ENCODE measurements around the gene PATZ1. TPM values are rescaled to one million over a fixed set of nuclear protein-coding genes. Genes with fewer than 3 reads are reported as not detected.
"Not testable (repeated sequence)": the region's sequence is repeated elsewhere in the genome, so short reads cannot be mapped to it uniquely, and the experiment has no call there.

PATZ1 gene
- total RNA-seq, 4 donors from 2014 or later = 9.2 to 38.8 (median 25.1) TPM

DNA sequence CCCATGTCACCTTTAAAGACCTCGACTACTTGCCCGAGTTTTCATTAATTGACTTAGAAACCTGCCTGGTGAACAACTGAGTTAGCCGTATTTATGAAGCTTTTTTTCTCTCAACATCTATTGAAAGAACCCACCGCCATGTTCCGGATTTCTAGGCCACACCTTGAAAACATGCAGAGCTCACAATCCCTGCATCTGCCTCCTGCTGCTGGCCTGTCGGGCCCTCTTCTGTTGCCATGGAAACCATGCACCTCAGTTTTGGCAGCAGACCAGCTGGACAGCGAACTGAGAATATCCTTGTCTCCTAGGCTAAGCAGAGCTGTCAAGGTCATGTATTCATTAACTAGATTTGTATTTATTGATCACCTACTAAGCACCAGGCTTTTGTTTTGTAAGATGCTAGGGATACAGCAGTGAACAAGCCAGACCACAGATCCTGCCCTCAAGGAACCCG is 4.3 kb upstream of the PATZ1 start:
- DNase-seq = no peak

DNA sequence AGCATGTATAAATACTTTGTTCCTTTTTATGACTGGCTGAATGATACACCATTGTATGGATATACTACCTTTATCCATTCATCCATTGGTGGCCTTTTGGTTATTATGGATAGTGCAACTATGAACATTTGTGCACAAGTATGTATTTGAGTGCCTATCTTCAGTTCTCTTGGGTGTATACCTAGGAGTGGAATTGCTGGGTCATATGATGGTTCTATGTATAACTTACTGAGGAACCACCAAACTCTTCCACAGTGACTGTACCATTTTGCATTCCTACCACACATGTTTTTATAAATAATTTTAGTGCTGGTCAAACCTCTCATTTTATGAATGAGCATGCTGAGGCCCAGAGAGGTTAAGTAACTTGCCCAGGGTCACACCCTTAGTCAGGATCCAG is 3.8 kb upstream of the PATZ1 start:
- Histone ChIP-seq H3K9me3 (no peaks in the 10 kb centered on the region), H3K36me3 (no peaks in the 10 kb centered on the region), H3K4me1 (peaks cover 0 to 5% of the 10 kb centered on the region in 2 donors), H3K27me3 (no peaks in the 10 kb centered on the region), H3K27ac (no peak overlapping the region), H3K4me3 (no peak overlapping the region)
- TF ChIP-seq, protein P1, sequence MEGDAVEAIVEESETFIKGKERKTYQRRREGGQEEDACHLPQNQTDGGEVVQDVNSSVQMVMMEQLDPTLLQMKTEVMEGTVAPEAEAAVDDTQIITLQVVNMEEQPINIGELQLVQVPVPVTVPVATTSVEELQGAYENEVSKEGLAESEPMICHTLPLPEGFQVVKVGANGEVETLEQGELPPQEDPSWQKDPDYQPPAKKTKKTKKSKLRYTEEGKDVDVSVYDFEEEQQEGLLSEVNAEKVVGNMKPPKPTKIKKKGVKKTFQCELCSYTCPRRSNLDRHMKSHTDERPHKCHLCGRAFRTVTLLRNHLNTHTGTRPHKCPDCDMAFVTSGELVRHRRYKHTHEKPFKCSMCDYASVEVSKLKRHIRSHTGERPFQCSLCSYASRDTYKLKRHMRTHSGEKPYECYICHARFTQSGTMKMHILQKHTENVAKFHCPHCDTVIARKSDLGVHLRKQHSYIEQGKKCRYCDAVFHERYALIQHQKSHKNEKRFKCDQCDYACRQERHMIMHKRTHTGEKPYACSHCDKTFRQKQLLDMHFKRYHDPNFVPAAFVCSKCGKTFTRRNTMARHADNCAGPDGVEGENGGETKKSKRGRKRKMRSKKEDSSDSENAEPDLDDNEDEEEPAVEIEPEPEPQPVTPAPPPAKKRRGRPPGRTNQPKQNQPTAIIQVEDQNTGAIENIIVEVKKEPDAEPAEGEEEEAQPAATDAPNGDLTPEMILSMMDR (IDR thresholded peaks at IDR 0.05) = no peak
- no peak for TF ChIP-seq POLR2A (IDR thresholded peaks at IDR 0.05)
- intact Hi-C loops (cut with DNase I; ENCODE audit: low total_unique reads) = no loop called here
- DNase-seq = no peak

More for the DNA sequence above, 4.3 kb upstream of the PATZ1 start:
- no peak for TF ChIP-seq POLR2A (IDR thresholded peaks at IDR 0.05)
- TF ChIP-seq, protein P1 (IDR thresholded peaks at IDR 0.05) = no peak
- Histone ChIP-seq H3K27ac (no peak overlapping the region), H3K9me3 (no peaks in the 10 kb centered on the region), H3K36me3 (no peaks in the 10 kb centered on the region), H3K4me1 (peaks cover 0 to under 1% of the 10 kb centered on the region in 2 donors), H3K27me3 (no peaks in the 10 kb centered on the region), H3K4me3 (no peak overlapping the region)
- intact Hi-C loops (cut with DNase I; ENCODE audit: low total_unique reads) = no loop called here

DNA sequence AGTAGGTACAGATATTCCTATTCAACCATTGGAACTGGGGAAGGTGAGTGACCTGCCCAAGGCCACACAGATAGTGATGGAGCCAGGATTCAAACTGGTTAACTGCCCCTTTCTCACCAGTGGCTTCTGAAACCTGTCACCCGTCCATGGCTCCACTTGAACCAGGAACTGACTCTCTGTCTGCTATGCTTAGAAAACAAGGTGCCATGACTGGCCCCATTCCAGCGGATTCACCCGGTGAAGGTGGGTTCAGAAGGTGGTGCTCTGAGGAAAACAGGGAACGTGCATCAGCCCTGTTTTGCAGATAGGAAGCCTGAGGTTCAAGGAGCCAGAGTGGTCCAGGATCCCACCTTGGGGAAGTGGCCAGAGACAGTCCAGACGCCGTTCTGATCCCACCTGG is 2.6 kb upstream of the PATZ1 start:
- no peak for DNase-seq
- Histone ChIP-seq H3K36me3 (no peaks in the 10 kb centered on the region), H3K4me1 (peaks cover 0 to 17% of the 10 kb centered on the region in 2 donors), H3K27me3 (no peaks in the 10 kb centered on the region), H3K4me3 (no peak overlapping the region), H3K27ac (no peak overlapping the region), H3K9me3 (no peaks in the 10 kb centered on the region)
- intact Hi-C loops (cut with DNase I; ENCODE audit: low total_unique reads) = no loop called here
- no peak for TF ChIP-seq POLR2A (IDR thresholded peaks at IDR 0.05)
- TF ChIP-seq, protein P1 (IDR thresholded peaks at IDR 0.05) = no peak

DNA sequence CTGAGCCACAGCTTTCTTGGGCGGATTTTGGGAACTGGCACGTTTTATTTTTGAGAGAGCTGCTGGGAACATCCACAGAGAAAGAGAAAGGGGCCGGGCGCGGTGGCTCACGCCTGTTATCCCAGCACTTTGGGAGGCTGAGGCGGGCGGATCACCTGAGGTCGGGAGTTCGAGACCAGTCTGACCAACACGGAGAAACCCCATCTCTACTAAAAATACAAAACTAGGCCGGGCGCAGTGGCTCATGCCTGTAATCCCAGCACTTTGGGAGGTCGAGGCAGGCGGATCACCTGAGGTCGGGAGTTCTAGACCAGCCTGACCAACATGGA is 1.8 kb upstream of the PATZ1 start:
- H3K27me3 ChIP-seq; DNase-seq; intact Hi-C loops (cut with DNase I; ENCODE audit: low total_unique reads); H3K36me3 ChIP-seq; H3K9me3 ChIP-seq: not testable (repeated sequence)
- Histone ChIP-seq H3K4me1 (peaks cover 0 to 25% of the 10 kb centered on the region in 2 donors), H3K4me3 (peak overlapping the region; percentile 64 to 84), H3K27ac (peak overlapping the region; percentile 90 to 93)

DNA sequence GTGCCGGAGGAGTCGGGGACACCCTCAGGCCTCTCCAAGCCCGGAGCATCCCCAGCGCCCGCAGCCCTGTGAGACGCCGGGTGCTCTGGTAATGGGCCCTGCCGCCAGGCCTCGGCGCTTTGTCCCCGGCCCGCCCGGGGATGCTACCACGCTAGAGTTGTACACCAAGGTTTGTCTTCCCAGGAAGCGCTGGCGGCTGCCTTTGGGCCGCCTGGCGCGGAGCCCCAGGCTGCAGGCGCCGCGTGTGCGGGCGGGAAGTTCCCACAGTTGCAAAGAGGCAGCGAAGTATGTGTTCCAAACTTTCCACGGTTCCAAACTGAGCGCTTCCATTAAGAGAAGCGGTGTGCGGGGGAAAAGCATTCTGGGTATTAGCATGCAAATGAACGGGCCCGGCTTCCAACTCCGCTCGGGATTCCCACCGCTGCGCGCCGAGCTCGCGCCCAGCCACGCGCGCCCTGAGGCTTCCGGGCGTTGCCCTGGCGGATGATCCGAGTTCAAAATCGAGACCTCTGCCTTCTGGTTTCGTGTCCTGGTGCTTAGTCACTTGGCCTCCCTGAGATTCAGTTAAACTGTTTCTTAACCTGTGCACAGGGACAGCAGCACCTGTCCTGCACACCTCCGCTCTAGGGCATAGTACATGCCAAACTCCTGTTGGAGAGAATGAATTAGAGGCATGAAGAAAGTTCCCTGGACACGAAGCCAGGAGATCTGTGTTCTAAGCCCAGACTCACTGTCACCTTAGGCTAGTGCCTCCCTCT is 1.3 kb upstream of the PATZ1 start:
- peak; percentile 64 for DNase-seq
- intact Hi-C loops (cut with DNase I; ENCODE audit: low total_unique reads) = no loop called here

More for the DNA sequence above, 1.3 kb upstream of the PATZ1 start:
- Histone ChIP-seq H3K9me3 (no peaks in the 10 kb centered on the region), H3K4me3 (peak overlapping the region; percentile 64 to 84), H3K4me1 (peaks cover 0 to 27% of the 10 kb centered on the region in 2 donors), H3K27ac (peak overlapping the region; percentile 90 to 93), H3K27me3 (no peaks in the 10 kb centered on the region), H3K36me3 (no peaks in the 10 kb centered on the region)
- no peak for TF ChIP-seq POLR2A (IDR thresholded peaks at IDR 0.05)
- TF ChIP-seq, protein P1 (IDR thresholded peaks at IDR 0.05) = no peak
